RWPE2 (cell line): Measurements from ENCODE around the gene TOP2A.
A peak's percentile ranks its signal among the peaks of the same experiment; 100 is the strongest.
"Not testable (repeated sequence)": the region's sequence is repeated elsewhere in the genome, so short reads cannot be mapped to it uniquely, and the experiment has no call there.

Source experiments
- ATAC-seq: fragments of 200-7000 bp; cut with Tn5 transposase; 3 replicates; pipeline ENCODE4 v1.9.1; 2021; ENCODE audit warnings: low read depth
- DNase-seq: peaks from one replicate; pipeline ENCODE4 v3.0.0-alpha.2; 2020; ENCODE audit warnings: low spot score
- H3K27ac ChIP-seq: fragments of 450-650 bp; 2 replicates; pipeline ENCODE4 v1.5.1; 2017; ENCODE audit warnings: mild to moderate bottlenecking; ENCODE audit not compliant: poor library complexity, severe bottlenecking
- H3K27me3 ChIP-seq: fragments of 250-450 bp; sonication (Bioruptor Pico); 2 replicates; pipeline ENCODE4 v1.5.1; 2021; ENCODE audit warnings: mild to moderate bottlenecking, moderate library complexity; ENCODE audit not compliant: insufficient read depth, poor library complexity, severe bottlenecking
- H3K36me3 ChIP-seq: fragments of 250-450 bp; sonication (Bioruptor Pico); 2 replicates; pipeline ENCODE4 v1.5.1; 2020; ENCODE audit warnings: low read depth, mild to moderate bottlenecking, moderate library complexity
- H3K4me1 ChIP-seq: fragments of 250-450 bp; sonication (Bioruptor Pico); 2 replicates; pipeline ENCODE4 v1.5.1; 2021; ENCODE audit warnings: mild to moderate bottlenecking, moderate library complexity; ENCODE audit not compliant: insufficient read depth, poor library complexity, severe bottlenecking
- H3K4me3 ChIP-seq: fragments of 250-450 bp; sonication (Bioruptor Pico); 2 replicates; pipeline ENCODE4 v1.5.1; 2021; ENCODE audit warnings: mild to moderate bottlenecking, moderate library complexity; ENCODE audit not compliant: severe bottlenecking
- H3K9me3 ChIP-seq: fragments of 250-450 bp; sonication (Bioruptor Pico); 2 replicates; pipeline ENCODE4 v1.5.1; 2021; ENCODE audit warnings: mild to moderate bottlenecking, moderate library complexity; ENCODE audit not compliant: severe bottlenecking
- TF ChIP-seq, protein P1 (sequence below): fragments of 450-650 bp; IDR thresholded peaks from one replicate; pipeline ENCODE4 v1.5.1; 2017; ENCODE audit warnings: mild to moderate bottlenecking, moderate library complexity; ENCODE audit not compliant: poor library complexity, severe bottlenecking

TOP2A gene

DNA sequence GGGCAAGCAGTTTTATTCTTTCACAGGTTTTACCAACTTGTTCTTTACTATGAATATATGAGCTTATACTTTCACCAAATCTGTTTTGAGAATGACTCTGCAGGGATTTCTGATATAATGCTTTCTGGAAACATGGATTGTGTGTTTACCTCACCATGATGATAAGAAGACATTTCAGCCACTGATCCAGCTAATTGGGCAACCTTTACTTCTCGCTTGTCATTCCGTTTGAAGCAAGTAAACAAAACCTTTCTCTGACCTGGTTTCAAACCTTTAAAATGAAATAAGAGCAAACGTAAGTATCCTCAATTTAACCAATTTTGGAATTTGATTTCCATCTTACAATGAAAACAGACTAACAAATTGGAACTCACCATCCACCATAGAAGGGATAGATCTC lies 13.7 kb downstream of the TOP2A start:
- Histone ChIP-seq H3K9me3 (no peaks in the 10 kb centered on the region), H3K27me3 (no peaks in the 10 kb centered on the region), H3K36me3 (peaks cover 100% of the 10 kb centered on the region), H3K27ac (no peak overlapping the region), H3K4me3 (no peak overlapping the region), H3K4me1 (no peaks in the 10 kb centered on the region)
- ATAC-seq (no peak), DNase-seq (no peak)
- TF ChIP-seq, protein P1, sequence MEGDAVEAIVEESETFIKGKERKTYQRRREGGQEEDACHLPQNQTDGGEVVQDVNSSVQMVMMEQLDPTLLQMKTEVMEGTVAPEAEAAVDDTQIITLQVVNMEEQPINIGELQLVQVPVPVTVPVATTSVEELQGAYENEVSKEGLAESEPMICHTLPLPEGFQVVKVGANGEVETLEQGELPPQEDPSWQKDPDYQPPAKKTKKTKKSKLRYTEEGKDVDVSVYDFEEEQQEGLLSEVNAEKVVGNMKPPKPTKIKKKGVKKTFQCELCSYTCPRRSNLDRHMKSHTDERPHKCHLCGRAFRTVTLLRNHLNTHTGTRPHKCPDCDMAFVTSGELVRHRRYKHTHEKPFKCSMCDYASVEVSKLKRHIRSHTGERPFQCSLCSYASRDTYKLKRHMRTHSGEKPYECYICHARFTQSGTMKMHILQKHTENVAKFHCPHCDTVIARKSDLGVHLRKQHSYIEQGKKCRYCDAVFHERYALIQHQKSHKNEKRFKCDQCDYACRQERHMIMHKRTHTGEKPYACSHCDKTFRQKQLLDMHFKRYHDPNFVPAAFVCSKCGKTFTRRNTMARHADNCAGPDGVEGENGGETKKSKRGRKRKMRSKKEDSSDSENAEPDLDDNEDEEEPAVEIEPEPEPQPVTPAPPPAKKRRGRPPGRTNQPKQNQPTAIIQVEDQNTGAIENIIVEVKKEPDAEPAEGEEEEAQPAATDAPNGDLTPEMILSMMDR = no peak

DNA sequence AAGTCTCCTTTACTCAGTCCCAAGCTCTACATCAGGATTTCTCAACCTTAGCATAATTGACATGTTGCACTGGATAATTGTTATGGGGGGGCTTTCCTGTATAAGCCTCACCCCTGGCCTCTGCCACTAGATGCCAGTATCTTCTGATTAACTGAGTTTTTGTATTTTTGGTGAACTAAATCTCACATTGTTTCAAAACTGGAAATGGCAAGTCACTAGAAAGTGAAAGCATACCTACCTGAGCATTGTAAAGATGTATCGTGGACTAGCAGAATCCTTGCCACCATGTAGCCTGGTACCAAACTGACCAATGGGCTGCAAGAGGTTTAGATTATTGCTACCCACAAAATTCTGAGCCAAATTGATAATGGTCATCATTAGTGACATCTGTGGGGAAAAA lies 15.0 kb downstream of the TOP2A start:
- Histone ChIP-seq H3K4me1 (no peaks in the 10 kb centered on the region), H3K27ac (no peak overlapping the region)
- no peak for ATAC-seq

DNA sequence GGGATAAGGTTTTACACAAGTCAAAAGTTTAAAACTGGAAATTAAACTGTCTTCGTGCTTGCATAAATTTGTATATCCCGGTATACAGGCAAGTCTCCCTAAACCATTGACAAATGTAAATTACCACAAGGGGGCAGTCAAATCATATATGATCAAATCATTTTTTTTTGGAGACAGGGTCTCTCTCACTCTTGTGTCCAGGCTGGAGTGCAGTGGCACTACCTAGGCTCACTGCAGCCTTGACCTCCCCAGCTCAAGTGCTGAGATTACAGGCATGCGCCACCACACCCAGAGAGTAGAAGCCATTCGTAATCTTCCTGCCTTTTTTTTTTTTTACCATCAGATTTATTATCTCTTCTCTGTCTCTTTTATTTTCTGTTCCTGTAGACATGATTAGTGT lies 18.5 kb downstream of the TOP2A start:
- no peaks in the 10 kb centered on the region for H3K9me3 ChIP-seq
- no peaks in the 10 kb centered on the region for H3K4me1 ChIP-seq
- no peaks in the 10 kb centered on the region for H3K27me3 ChIP-seq
- no peak overlapping the region for H3K4me3 ChIP-seq
- DNase-seq (no peak), ATAC-seq (no peak; the same call in 2 of the 3 replicates)
- TF ChIP-seq, protein P1 = peak; percentile 72
- no peak overlapping the region for H3K27ac ChIP-seq
- H3K36me3 ChIP-seq = peaks cover 100% of the 10 kb centered on the region

More for the DNA sequence above, 15.0 kb downstream of the TOP2A start:
- no peak overlapping the region for H3K4me3 ChIP-seq
- peaks cover 100% of the 10 kb centered on the region for H3K36me3 ChIP-seq
- H3K9me3 ChIP-seq = no peaks in the 10 kb centered on the region
- DNase-seq = no peak
- no peaks in the 10 kb centered on the region for H3K27me3 ChIP-seq
- TF ChIP-seq, protein P1 = no peak

DNA sequence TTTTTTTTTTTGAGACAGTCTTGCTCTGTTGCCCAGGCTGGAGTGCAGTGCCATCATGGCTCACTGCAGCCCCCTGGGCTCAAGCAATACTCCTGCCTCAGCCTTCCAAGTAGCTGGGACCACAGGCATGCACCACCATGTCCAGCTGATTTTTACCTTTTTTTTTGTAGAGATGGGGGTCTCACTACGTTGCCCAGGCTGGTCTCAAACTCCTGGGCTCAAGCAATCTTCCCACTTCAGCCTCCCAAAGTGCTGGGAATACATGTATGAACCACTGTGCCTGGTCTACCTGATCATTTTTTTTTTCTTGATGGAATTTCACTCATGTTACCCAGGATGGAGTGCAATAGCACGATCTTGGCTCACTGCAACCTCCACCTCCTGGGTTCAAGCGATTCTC lies 31.1 kb downstream of the TOP2A start:
- H3K27ac ChIP-seq, H3K9me3 ChIP-seq, H3K27me3 ChIP-seq, H3K4me3 ChIP-seq, ATAC-seq, DNase-seq, H3K4me1 ChIP-seq: not testable (repeated sequence)
- peaks cover 39% of the 10 kb centered on the region for H3K36me3 ChIP-seq

DNA sequence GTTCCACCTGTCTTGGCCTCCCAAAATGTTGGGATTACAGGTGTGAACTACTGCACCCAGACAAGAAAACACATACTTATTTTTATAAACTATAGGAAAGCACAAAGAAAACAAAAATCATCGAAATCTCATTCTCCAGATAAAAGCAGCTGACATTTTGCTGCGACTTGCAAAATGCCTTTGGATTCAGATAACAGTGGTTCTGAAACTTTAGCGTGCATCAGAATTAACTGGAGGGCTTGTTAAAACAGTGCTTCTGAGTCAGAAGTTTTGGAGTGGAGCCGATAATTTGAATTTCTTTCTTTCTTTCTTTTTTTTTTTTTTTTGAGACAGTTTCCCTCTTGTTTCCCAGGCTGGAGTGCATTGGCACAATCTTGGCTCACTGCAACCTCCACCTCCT lies 35.4 kb downstream of the TOP2A start:
- Histone ChIP-seq H3K27ac (no peak overlapping the region), H3K4me1 (no peaks in the 10 kb centered on the region)
- TF ChIP-seq, protein P1 = no peak

More for the DNA sequence above, 35.4 kb downstream of the TOP2A start:
- no peak for DNase-seq
- Histone ChIP-seq H3K4me3 (no peak overlapping the region), H3K9me3 (no peaks in the 10 kb centered on the region), H3K27me3 (no peaks in the 10 kb centered on the region), H3K36me3 (no peaks in the 10 kb centered on the region)
- no peak for ATAC-seq
